Endodermal cell (in vitro differentiated cells): ENCODE measurements around the gene SUPT20HL1. TPM values are rescaled to one million over a fixed set of nuclear protein-coding genes. Genes with fewer than 3 reads are reported as not detected.
A peak's percentile ranks its signal among the peaks of the same experiment; 100 is the strongest.

Source experiments
- DNase-seq: peaks from one replicate; pipeline ENCODE4 v3.0.0-alpha.2; 2017
- H3K27ac ChIP-seq: 2 replicates; pipeline ENCODE4 v1.5.1; 2013; ENCODE audit warnings: mild to moderate bottlenecking, low read depth, low read length, moderate library complexity
- H3K27me3 ChIP-seq: 2 replicates; pipeline ENCODE4 v1.6.1; 2013; ENCODE audit warnings: mild to moderate bottlenecking, low read length, moderate library complexity; ENCODE audit not compliant: insufficient read depth, control insufficient read depth, poor library complexity, severe bottlenecking
- H3K36me3 ChIP-seq: 2 replicates; pipeline ENCODE4 v1.7.0; 2013; ENCODE audit warnings: mild to moderate bottlenecking, low read length, moderate library complexity; ENCODE audit not compliant: control insufficient read depth, insufficient read depth
- H3K4me1 ChIP-seq: one replicate; pipeline ENCODE4 v1.7.0; 2013; ENCODE audit warnings: low read length; ENCODE audit not compliant: control insufficient read depth, insufficient read depth
- H3K4me3 ChIP-seq: 2 replicates; pipeline ENCODE4 v1.5.1; 2013; ENCODE audit warnings: mild to moderate bottlenecking, low read length, moderate library complexity
- H3K9ac ChIP-seq: 2 replicates; pipeline ENCODE4 v1.6.1; 2013; ENCODE audit warnings: mild to moderate bottlenecking, low read length, moderate library complexity; ENCODE audit not compliant: poor library complexity, severe bottlenecking; ENCODE audit errors: extremely low read depth
- H3K9me3 ChIP-seq: 2 replicates; pipeline ENCODE4 v1.6.1; 2013; ENCODE audit warnings: mild to moderate bottlenecking, low read length, moderate library complexity; ENCODE audit not compliant: control insufficient read depth
- H3K27ac Mint-ChIP-seq: 2 replicates; pipeline ENCODE4 v1.8.0; 2020; ENCODE audit warnings: mixed read lengths
- H3K27me3 Mint-ChIP-seq: 2 replicates; pipeline ENCODE4 v1.8.0; 2021; ENCODE audit warnings: mild to moderate bottlenecking, mixed read lengths; ENCODE audit not compliant: insufficient read depth
- H3K36me3 Mint-ChIP-seq: 2 replicates; pipeline ENCODE4 v1.8.0; 2020; ENCODE audit warnings: low read depth, mixed read lengths
- H3K4me1 Mint-ChIP-seq: 2 replicates; pipeline ENCODE4 v1.8.0; 2020; ENCODE audit warnings: mixed read lengths
- H3K4me3 Mint-ChIP-seq: 2 replicates; pipeline ENCODE4 v1.8.0; 2020; ENCODE audit warnings: mild to moderate bottlenecking, moderate library complexity, mixed read lengths
- H3K9me3 Mint-ChIP-seq: 2 replicates; pipeline ENCODE4 v1.8.0; 2020; ENCODE audit warnings: mild to moderate bottlenecking, mixed read lengths
- WGBS, 2 experiments: methylation state at CpG; one replicate each; pipeline versions ENCODE4 v1.1.5 to v1.1.7; 2013; ENCODE audit warnings: missing lambda C conversion rate in 2 of 2, mixed read lengths in 1 of 2; ENCODE audit not compliant: insufficient coverage in 1 of 2, insufficient read length in 1 of 2; 5-methylcytosine and 5-hydroxymethylcytosine counted together
- total RNA-seq, 2 donors: library from RNA; stranded (reverse); fragmentation: NEBNext Ultra II Directional in 1 of 2; extraction: Animal tissue kit (Norgen Biotek cat#: 25700) in 1 of 2; gene quantifications; 2 replicates in 1 of 2; 3 replicates in 1 of 2; pipeline ENCODE4 v1.2.1, GENCODE V29; 2021
- TF ChIP-seq, protein P1 (sequence below): fragments of 200-600 bp; sonication (generic); conservative IDR thresholded peaks from 2 replicates; pipeline ENCODE4 v1.5.0; 2021; ENCODE audit warnings: antibody characterized with exemption, mild to moderate bottlenecking

SUPT20HL1 gene
- total RNA-seq, 2 donors from 2014 or later = 0.09 TPM; not detected in 1

DNA sequence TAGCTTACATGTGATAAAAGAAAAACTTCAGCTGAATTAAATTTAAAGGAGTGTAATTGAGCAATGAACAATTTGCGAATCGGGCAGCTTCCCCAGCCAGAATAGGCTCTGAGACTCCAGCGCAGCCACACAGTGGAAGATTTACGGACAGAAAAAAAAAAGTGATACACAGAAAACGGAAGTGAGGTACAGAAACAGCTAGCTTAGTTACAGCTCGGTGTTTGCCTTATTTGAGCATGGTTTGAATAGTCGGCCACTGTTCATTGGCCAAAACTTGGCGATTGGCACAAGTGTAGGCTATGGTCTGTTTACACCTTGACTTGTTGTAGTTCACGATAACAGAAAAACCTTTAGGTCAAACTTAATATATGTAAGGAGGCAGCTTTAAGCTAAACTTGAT, 16.7 kb upstream of the SUPT20HL1 start:
- no peaks in the 10 kb centered on the region for H3K36me3 Mint-ChIP-seq
- 95 to 96% methylated on average over 5 to 9 of the region's 9 CpGs for WGBS, 2 experiments
- Histone ChIP-seq H3K9me3 (no peaks in the 10 kb centered on the region), H3K4me1 (no peaks in the 10 kb centered on the region), H3K36me3 (no peaks in the 10 kb centered on the region), H3K27ac (no peak overlapping the region), H3K27me3 (no peaks in the 10 kb centered on the region), H3K9ac (no peak overlapping the region), H3K4me3 (no peak overlapping the region)
- peaks cover 22% of the 10 kb centered on the region for H3K4me1 Mint-ChIP-seq
- DNase-seq = no peak
- H3K27me3 Mint-ChIP-seq = peaks cover 5% of the 10 kb centered on the region
- no peak overlapping the region for H3K27ac Mint-ChIP-seq
- H3K9me3 Mint-ChIP-seq = no peaks in the 10 kb centered on the region
- H3K4me3 Mint-ChIP-seq = no peak overlapping the region
- TF ChIP-seq, protein P1, sequence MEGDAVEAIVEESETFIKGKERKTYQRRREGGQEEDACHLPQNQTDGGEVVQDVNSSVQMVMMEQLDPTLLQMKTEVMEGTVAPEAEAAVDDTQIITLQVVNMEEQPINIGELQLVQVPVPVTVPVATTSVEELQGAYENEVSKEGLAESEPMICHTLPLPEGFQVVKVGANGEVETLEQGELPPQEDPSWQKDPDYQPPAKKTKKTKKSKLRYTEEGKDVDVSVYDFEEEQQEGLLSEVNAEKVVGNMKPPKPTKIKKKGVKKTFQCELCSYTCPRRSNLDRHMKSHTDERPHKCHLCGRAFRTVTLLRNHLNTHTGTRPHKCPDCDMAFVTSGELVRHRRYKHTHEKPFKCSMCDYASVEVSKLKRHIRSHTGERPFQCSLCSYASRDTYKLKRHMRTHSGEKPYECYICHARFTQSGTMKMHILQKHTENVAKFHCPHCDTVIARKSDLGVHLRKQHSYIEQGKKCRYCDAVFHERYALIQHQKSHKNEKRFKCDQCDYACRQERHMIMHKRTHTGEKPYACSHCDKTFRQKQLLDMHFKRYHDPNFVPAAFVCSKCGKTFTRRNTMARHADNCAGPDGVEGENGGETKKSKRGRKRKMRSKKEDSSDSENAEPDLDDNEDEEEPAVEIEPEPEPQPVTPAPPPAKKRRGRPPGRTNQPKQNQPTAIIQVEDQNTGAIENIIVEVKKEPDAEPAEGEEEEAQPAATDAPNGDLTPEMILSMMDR = no peak

DNA sequence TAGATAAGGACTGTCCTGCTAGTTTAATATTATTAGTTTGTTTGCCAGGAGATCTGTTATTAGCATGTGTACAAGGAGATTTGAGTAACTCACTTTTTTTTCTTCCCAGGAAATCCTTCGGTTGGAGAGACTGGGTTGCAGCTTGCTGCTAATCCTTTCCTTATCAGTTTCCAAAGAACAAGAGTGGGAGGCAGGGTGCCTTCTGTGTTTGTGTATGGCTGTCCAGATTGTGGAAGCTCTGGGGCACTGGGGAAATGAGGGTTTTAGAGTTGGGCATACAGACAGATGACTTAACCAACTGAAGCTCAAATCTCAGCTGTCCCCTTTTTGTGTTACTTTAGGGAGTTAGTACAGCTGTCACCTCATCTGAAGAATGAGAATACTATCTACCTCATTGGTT, 12.6 kb upstream of the SUPT20HL1 start:
- H3K4me1 Mint-ChIP-seq = peaks cover 22% of the 10 kb centered on the region
- no peak overlapping the region for H3K4me3 ChIP-seq
- no peaks in the 10 kb centered on the region for H3K36me3 ChIP-seq
- peak overlapping the region; percentile 32 for H3K27ac Mint-ChIP-seq
- no peaks in the 10 kb centered on the region for H3K4me1 ChIP-seq
- no peaks in the 10 kb centered on the region for H3K9me3 ChIP-seq
- H3K27me3 ChIP-seq = no peaks in the 10 kb centered on the region
- DNase-seq = no peak
- 43% methylated on average over 1 of the region's 1 CpG; no CpG with 5 or more reads in 1 of the 2 experiments for WGBS, 2 experiments
- no peak overlapping the region for H3K9ac ChIP-seq
- no peak overlapping the region for H3K4me3 Mint-ChIP-seq
- no peaks in the 10 kb centered on the region for H3K36me3 Mint-ChIP-seq
- no peak overlapping the region for H3K27ac ChIP-seq
- TF ChIP-seq, protein P1 = no peak
- H3K9me3 Mint-ChIP-seq = no peaks in the 10 kb centered on the region
- H3K27me3 Mint-ChIP-seq = no peaks in the 10 kb centered on the region

GRCh38 chrX:24350217-24350616, 10.2 kb upstream of the SUPT20HL1 start:
- no peak overlapping the region for H3K27ac ChIP-seq
- no peaks in the 10 kb centered on the region for H3K27me3 ChIP-seq
- no peaks in the 10 kb centered on the region for H3K36me3 ChIP-seq
- WGBS, 2 experiments = 95% methylated on average over 4 of the region's 4 CpGs; no CpG with 5 or more reads in 1 of the 2 experiments
- Mint-ChIP-seq H3K36me3 (no peaks in the 10 kb centered on the region), H3K9me3 (no peaks in the 10 kb centered on the region), H3K27ac (no peak overlapping the region), H3K27me3 (no peaks in the 10 kb centered on the region), H3K4me1 (peaks cover 22% of the 10 kb centered on the region), H3K4me3 (no peak overlapping the region)
- H3K9ac ChIP-seq = no peak overlapping the region
- no peak overlapping the region for H3K4me3 ChIP-seq
- no peaks in the 10 kb centered on the region for H3K4me1 ChIP-seq
- H3K9me3 ChIP-seq = no peaks in the 10 kb centered on the region
- no peak for DNase-seq
- TF ChIP-seq, protein P1 = peak; percentile 49
